ENCODE data around the gene RRN3. TPM values are rescaled to one million over a fixed set of nuclear protein-coding genes. Genes with fewer than 3 reads are reported as not detected.
A peak's percentile ranks its signal among the peaks of the same experiment; 100 is the strongest.
"Not testable (repeated sequence)": the region's sequence is repeated elsewhere in the genome, so short reads cannot be mapped to it uniquely, and the experiment has no call there.

The RRN3 gene
- total RNA-seq, 6 experiments from 2014 or later = 13.0 to 20.4 (median 16.2) TPM

GRCh38 chr16:15046692-15047376 is 47.2 kb downstream of the RRN3 start:
- ATAC-seq (no peak), DNase-seq (no peak)
- intact Hi-C loops (cut with DNase I) = no loop called here
- H3K27me3 ChIP-seq = no peaks in the 10 kb centered on the region
- no peaks in the 10 kb centered on the region for H3K36me3 ChIP-seq
- no peaks in the 10 kb centered on the region for H3K9me3 ChIP-seq
- no peak overlapping the region for H3K4me3 ChIP-seq
- no peak overlapping the region for H3K27ac ChIP-seq
- H3K4me1 ChIP-seq = peaks cover 0 to 20% (median 7%) of the 10 kb centered on the region in 4 donors
- 93% methylated on average over 16 of the region's 21 CpGs for WGBS (ENCODE audit: insufficient coverage, low coverage, low lambda C conversion rate, missing lambda C conversion rate)
- TF ChIP-seq POLR2A (IDR thresholded peaks at IDR 0.05) (no peak), CTCF (IDR thresholded peaks at IDR 0.05) (no peak)

- intact Hi-C loops (cut with DNase I); DNase-seq; H3K27me3 ChIP-seq; H3K4me3 ChIP-seq; H3K27ac ChIP-seq; H3K9me3 ChIP-seq; H3K36me3 ChIP-seq: not testable (repeated sequence)
- peaks cover 0 to 21% (median 6%) of the 10 kb centered on the region in 4 donors for H3K4me1 ChIP-seq
- ATAC-seq = peak; percentile 35 to 63 (median 52)
- WGBS (ENCODE audit: insufficient coverage, low coverage, low lambda C conversion rate, missing lambda C conversion rate) = 56% methylated on average over 9 of the region's 9 CpGs
These were observed 48.8 kb downstream of the RRN3 start for GRCh38 chr16:15045270-15045669.

GRCh38 chr16:15044286-15044685 is 49.8 kb downstream of the RRN3 start:
- Histone ChIP-seq H3K4me1 (peaks cover 0 to 15% (median 6%) of the 10 kb centered on the region in 4 donors), H3K36me3 (peaks cover 0 to 16% (median 7%) of the 10 kb centered on the region in 4 donors), H3K4me3 (no peak overlapping the region), H3K9me3 (no peaks in the 10 kb centered on the region), H3K27me3 (no peaks in the 10 kb centered on the region), H3K27ac (no peak overlapping the region)
- TF ChIP-seq CTCF (IDR thresholded peaks at IDR 0.05) (no peak), POLR2A (IDR thresholded peaks at IDR 0.05) (no peak)
- no peak for DNase-seq
- WGBS (ENCODE audit: insufficient coverage, low coverage, low lambda C conversion rate, missing lambda C conversion rate) = 21% methylated on average over 8 of the region's 11 CpGs
- intact Hi-C loops (cut with DNase I) = no loop called here
- peak in 1 of 4 donors; percentile 6 for ATAC-seq

GRCh38 chr16:15043344-15043743 is 50.7 kb downstream of the RRN3 start:
- Histone ChIP-seq H3K36me3 (peaks cover 0 to 25% (median 12%) of the 10 kb centered on the region in 4 donors), H3K4me1 (peaks cover 0 to 15% (median 6%) of the 10 kb centered on the region in 4 donors), H3K4me3 (no peak overlapping the region), H3K27me3 (no peaks in the 10 kb centered on the region), H3K27ac (no peak overlapping the region), H3K9me3 (no peaks in the 10 kb centered on the region)
- WGBS (ENCODE audit: insufficient coverage, low coverage, low lambda C conversion rate, missing lambda C conversion rate) = 43% methylated on average over 1 of the region's 5 CpGs
- intact Hi-C loops (cut with DNase I) = no loop called here
- ATAC-seq (no peak), DNase-seq (no peak)
- TF ChIP-seq CTCF (IDR thresholded peaks at IDR 0.05) (no peak), POLR2A (IDR thresholded peaks at IDR 0.05) (no peak)

- Histone ChIP-seq H3K27ac (peak overlapping the region in 2 of 3 donors; percentile 9 to 57), H3K4me3 (no peak overlapping the region), H3K36me3 (peaks cover 0 to 44% (median 18%) of the 10 kb centered on the region in 4 donors), H3K9me3 (no peaks in the 10 kb centered on the region), H3K27me3 (no peaks in the 10 kb centered on the region), H3K4me1 (peaks cover 0 to 15% (median 6%) of the 10 kb centered on the region in 4 donors)
- intact Hi-C loops (cut with DNase I) = no loop called here
- peak; percentile 87 to 99 (median 97) for ATAC-seq
- no peak for TF ChIP-seq POLR2A (IDR thresholded peaks at IDR 0.05)
- TF ChIP-seq CTCF (IDR thresholded peaks at IDR 0.05) = peak in 3 of 4 donors; percentile 25 to 38 (median 31)
- DNase-seq = peak; percentile 88 to 90 (median 89)
- WGBS (ENCODE audit: insufficient coverage, low coverage, low lambda C conversion rate, missing lambda C conversion rate) = 17% methylated on average over 5 of the region's 16 CpGs
These were observed 52.6 kb downstream of the RRN3 start for GRCh38 chr16:15041271-15042004.
